CD14-positive monocyte (primary cell): ENCODE data around the gene NR2F1. TPM values are rescaled to one million over a fixed set of nuclear protein-coding genes. Genes with fewer than 3 reads are reported as not detected.

Experiments
- DNase-seq, 3 donors: peaks; one replicate each; pipeline ENCODE4 v3.0.0-alpha.2; 2011 to 2022
- H2AFZ ChIP-seq: 2 replicates; pipeline ENCODE4 v1.6.0; 2012; ENCODE audit warnings: mild to moderate bottlenecking, low read depth, low read length, inconsistent platforms; ENCODE audit not compliant: insufficient read depth, poor library complexity, severe bottlenecking
- H3K27ac ChIP-seq, 2 donors: 1 replicate in 1 of 2; 2 replicates in 1 of 2; pipeline ENCODE4 v1.5.1; 2012 to 2013; ENCODE audit warnings: low read length in 2 of 2, control low read depth in 1 of 2, inconsistent platforms in 1 of 2, low read depth in 1 of 2, mild to moderate bottlenecking in 1 of 2
- H3K27me3 ChIP-seq, 2 donors: one replicate each; pipeline versions ENCODE4 v1.6.0 to v1.6.1; 2011 to 2013; ENCODE audit warnings: low read length in 2 of 2; ENCODE audit not compliant: control insufficient read depth in 2 of 2, insufficient read depth in 2 of 2
- H3K36me3 ChIP-seq, 2 donors: replicated peaks in 1 of 2; 1 replicate in 1 of 2; 2 replicates in 1 of 2; pipeline versions ENCODE4 v1.5.1 to v1.6.1; 2012 to 2013; ENCODE audit warnings: low read length in 2 of 2, control low read depth in 1 of 2, inconsistent platforms in 1 of 2, mild to moderate bottlenecking in 1 of 2; ENCODE audit not compliant: insufficient read depth in 2 of 2, control insufficient read depth in 1 of 2
- H3K4me1 ChIP-seq, 2 donors: 1 replicate in 1 of 2; 2 replicates in 1 of 2; pipeline versions ENCODE4 v1.5.1 to v1.6.1; 2012 to 2013; ENCODE audit warnings: low read length in 2 of 2, control low read depth in 1 of 2, inconsistent platforms in 1 of 2, mild to moderate bottlenecking in 1 of 2, moderate library complexity in 1 of 2; ENCODE audit not compliant: insufficient read depth in 2 of 2, control insufficient read depth in 1 of 2
- H3K4me2 ChIP-seq: replicated peaks from 2 replicates; pipeline ENCODE3; 2012; ENCODE audit warnings: low read length, moderate library complexity, mild to moderate bottlenecking; ENCODE audit not compliant: poor library complexity, severe bottlenecking; ENCODE audit errors: extremely low read depth
- H3K4me3 ChIP-seq, 3 experiments: fragments of 200-600 bp in 1 of 3; sonication (generic) in 1 of 3; replicated peaks in 1 of 3; 1 replicate in 2 of 3; 2 replicates in 1 of 3; pipeline ENCODE4 v1.5.1; 2011 to 2013; ENCODE audit warnings: low read length in 3 of 3, mild to moderate bottlenecking in 3 of 3, control low read depth in 2 of 3, low read depth in 2 of 3, inconsistent platforms in 1 of 3, moderate library complexity in 1 of 3
- H3K79me2 ChIP-seq: 2 replicates; pipeline ENCODE4 v1.6.0; 2012; ENCODE audit warnings: mild to moderate bottlenecking, control low read depth, inconsistent platforms, low read length, moderate library complexity; ENCODE audit not compliant: insufficient read depth
- H3K9ac ChIP-seq: 2 replicates; pipeline ENCODE4 v1.6.0; 2017; ENCODE audit warnings: low read length, mild to moderate bottlenecking; ENCODE audit not compliant: insufficient read depth, poor library complexity, severe bottlenecking
- H3K9me3 ChIP-seq, 2 donors: replicated peaks in 1 of 2; 1 replicate in 1 of 2; 2 replicates in 1 of 2; pipeline versions ENCODE4 v1.5.1 to v1.6.1; 2012 to 2013; ENCODE audit warnings: low read length in 2 of 2, control low read depth in 1 of 2; ENCODE audit not compliant: control insufficient read depth in 1 of 2, insufficient read depth in 1 of 2
- H4K20me1 ChIP-seq: 2 replicates; pipeline ENCODE4 v1.6.0; 2012; ENCODE audit warnings: mild to moderate bottlenecking, low read length, control low read depth, moderate library complexity; ENCODE audit not compliant: insufficient read depth
- H3K27ac Mint-ChIP-seq, 7 donors: one replicate each; pipeline ENCODE4 v1.8.0; 2020; ENCODE audit warnings: mild to moderate bottlenecking in 7 of 7, mixed read lengths in 7 of 7, moderate library complexity in 6 of 7, inconsistent platforms in 2 of 7
- H3K27me3 Mint-ChIP-seq, 3 donors: one replicate each; pipeline ENCODE4 v1.8.0; 2021 to 2022; ENCODE audit warnings: low read depth in 3 of 3, mild to moderate bottlenecking in 3 of 3, mixed read lengths in 3 of 3, moderate library complexity in 3 of 3, inconsistent platforms in 1 of 3
- H3K36me3 Mint-ChIP-seq, 2 donors: one replicate each; pipeline ENCODE4 v1.8.0; 2020; ENCODE audit warnings: mixed read lengths in 2 of 2, inconsistent platforms in 1 of 2, mild to moderate bottlenecking in 1 of 2
- H3K4me1 Mint-ChIP-seq: one replicate; pipeline ENCODE4 v1.8.0; 2020; ENCODE audit warnings: mild to moderate bottlenecking, mixed read lengths
- H3K4me3 Mint-ChIP-seq, 2 donors: one replicate each; pipeline ENCODE4 v1.8.0; 2020; ENCODE audit warnings: mild to moderate bottlenecking in 2 of 2, mixed read lengths in 2 of 2, moderate library complexity in 1 of 2
- H3K9me3 Mint-ChIP-seq, 7 donors: one replicate each; pipeline ENCODE4 v1.8.0; 2020 to 2022; ENCODE audit warnings: mixed read lengths in 7 of 7, mild to moderate bottlenecking in 6 of 7, moderate library complexity in 6 of 7, inconsistent platforms in 2 of 7
- WGBS: methylation state at CpG from one replicate; pipeline ENCODE4 v1.1.5; 2013; ENCODE audit warnings: missing lambda C conversion rate; ENCODE audit not compliant: insufficient coverage; 5-methylcytosine and 5-hydroxymethylcytosine counted together
- intact Hi-C, 2 donors: fragments of 100-400 bp; cut with micrococcal nuclease; formaldehyde crosslinking; loops; one replicate each; pipeline versions ENCODE4 v1.15.0 to v1.15.1; 2023
- polyA plus RNA-seq, 3 donors: library from polyadenylated mRNA; depleted of rRNA in 1 of 3; unstranded in 2 of 3; stranded (reverse) in 1 of 3; fragments of 300-500 nt in 2 of 3; fragments of >200 nt in 1 of 3; fragmentation: Illumina TruSeq in 2 of 3; gene quantifications; 1 replicate in 2 of 3; 2 replicates in 1 of 3; pipeline ENCODE4 v1.2.3, GENCODE V29; 2012 to 2021
- TF ChIP-seq, protein P1 (sequence below): fragments of 200-600 bp; IDR thresholded peaks from one replicate; pipeline ENCODE4 v1.8.0; 2022; ENCODE audit warnings: antibody characterized with exemption, mild to moderate bottlenecking

The NR2F1 gene
- polyA plus RNA-seq, 3 donors = not detected

DNA sequence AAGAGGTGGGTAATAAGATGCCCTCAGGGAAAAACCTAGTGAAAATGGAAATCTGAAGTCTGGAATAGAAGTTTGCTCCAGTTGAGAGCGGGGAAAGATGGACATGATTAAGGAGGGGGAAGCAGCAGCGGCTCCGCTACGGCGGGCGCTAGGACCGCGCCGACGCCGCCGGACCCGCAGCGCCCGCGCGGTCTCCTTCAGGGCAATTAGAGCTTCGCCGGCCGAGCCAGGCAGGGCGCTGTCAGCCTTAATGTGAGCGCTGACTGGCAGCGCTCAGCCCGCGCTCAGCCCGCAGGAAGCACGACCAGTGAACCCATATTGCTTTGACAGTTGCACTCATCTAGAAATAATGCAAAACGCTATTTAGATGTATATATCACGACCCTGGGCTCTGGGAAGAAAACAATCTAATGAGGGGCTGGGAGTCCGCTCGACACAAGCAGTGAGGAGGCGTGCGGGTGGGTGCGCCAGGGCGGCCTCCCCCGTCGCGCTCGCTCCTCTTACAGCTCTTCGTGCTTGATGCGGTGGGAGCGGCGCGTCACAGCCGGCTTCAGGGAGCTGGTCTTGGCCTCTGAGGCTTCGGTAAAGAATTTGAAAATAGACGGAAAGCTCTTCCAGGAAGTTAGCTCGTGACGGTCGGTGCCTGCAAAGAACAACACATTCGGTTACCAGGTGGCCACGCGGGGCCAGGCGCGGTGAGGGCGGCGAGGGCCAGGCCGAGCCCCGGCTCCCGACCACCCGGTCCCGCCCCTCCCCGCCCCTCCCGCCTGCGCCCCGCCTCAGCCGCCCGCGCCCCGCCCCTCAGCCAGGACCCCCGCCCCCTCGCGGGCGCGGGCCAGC, 37.7 kb downstream of the NR2F1 start:
- Histone ChIP-seq H3K9me3 (peaks cover 3 to 4% of the 10 kb centered on the region in 2 donors), H3K4me3 (peak overlapping the region; percentile 38 to 79 (median 52)), H3K27ac (no peak overlapping the region), H2AFZ (peak overlapping the region; percentile 67), H3K27me3 (peaks cover 37 to 73% of the 10 kb centered on the region in 2 donors), H3K79me2 (no peaks in the 10 kb centered on the region), H3K36me3 (no peaks in the 10 kb centered on the region), H3K4me1 (peaks cover 10 to 15% of the 10 kb centered on the region in 2 donors), H3K4me2 (peak overlapping the region; percentile 97), H4K20me1 (no peaks in the 10 kb centered on the region), H3K9ac (no peak overlapping the region)
- peaks cover 7 to 15% of the 10 kb centered on the region in 2 donors for H3K36me3 Mint-ChIP-seq
- 3% methylated on average over 63 of the region's 75 CpGs for WGBS
- intact Hi-C loops = no loop called here
- H3K27me3 Mint-ChIP-seq = peaks cover 40 to 56% (median 49%) of the 10 kb centered on the region in 3 donors
- peak overlapping the region; percentile 88 to 99 for H3K4me3 Mint-ChIP-seq
- DNase-seq = peak; percentile 33 to 46 (median 40)
- TF ChIP-seq, protein P1, sequence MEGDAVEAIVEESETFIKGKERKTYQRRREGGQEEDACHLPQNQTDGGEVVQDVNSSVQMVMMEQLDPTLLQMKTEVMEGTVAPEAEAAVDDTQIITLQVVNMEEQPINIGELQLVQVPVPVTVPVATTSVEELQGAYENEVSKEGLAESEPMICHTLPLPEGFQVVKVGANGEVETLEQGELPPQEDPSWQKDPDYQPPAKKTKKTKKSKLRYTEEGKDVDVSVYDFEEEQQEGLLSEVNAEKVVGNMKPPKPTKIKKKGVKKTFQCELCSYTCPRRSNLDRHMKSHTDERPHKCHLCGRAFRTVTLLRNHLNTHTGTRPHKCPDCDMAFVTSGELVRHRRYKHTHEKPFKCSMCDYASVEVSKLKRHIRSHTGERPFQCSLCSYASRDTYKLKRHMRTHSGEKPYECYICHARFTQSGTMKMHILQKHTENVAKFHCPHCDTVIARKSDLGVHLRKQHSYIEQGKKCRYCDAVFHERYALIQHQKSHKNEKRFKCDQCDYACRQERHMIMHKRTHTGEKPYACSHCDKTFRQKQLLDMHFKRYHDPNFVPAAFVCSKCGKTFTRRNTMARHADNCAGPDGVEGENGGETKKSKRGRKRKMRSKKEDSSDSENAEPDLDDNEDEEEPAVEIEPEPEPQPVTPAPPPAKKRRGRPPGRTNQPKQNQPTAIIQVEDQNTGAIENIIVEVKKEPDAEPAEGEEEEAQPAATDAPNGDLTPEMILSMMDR = no peak
- H3K9me3 Mint-ChIP-seq = peaks cover 0 to 8% (median 4%) of the 10 kb centered on the region in 7 donors
- H3K27ac Mint-ChIP-seq = peak overlapping the region in 5 of 7 donors; percentile 22 to 67 (median 57)
- peaks cover 18% of the 10 kb centered on the region for H3K4me1 Mint-ChIP-seq

GRCh38 chr5:93621327-93621798, 38.3 kb downstream of the NR2F1 start:
- Histone ChIP-seq H3K9ac (no peak overlapping the region), H3K4me1 (peaks cover 10 to 15% of the 10 kb centered on the region in 2 donors), H3K36me3 (no peaks in the 10 kb centered on the region), H4K20me1 (no peaks in the 10 kb centered on the region), H3K27me3 (peaks cover 31 to 67% of the 10 kb centered on the region in 2 donors), H3K4me2 (peak overlapping the region; percentile 97), H3K9me3 (peaks cover 3 to 4% of the 10 kb centered on the region in 2 donors), H2AFZ (peak overlapping the region; percentile 43), H3K79me2 (no peaks in the 10 kb centered on the region), H3K27ac (no peak overlapping the region), H3K4me3 (peak overlapping the region in 2 of 3 experiments; percentile 26 to 79)
- H3K27me3 Mint-ChIP-seq = peaks cover 35 to 52% (median 44%) of the 10 kb centered on the region in 3 donors
- H3K9me3 Mint-ChIP-seq = peaks cover 0 to 8% (median 4%) of the 10 kb centered on the region in 7 donors
- no peak for DNase-seq
- H3K36me3 Mint-ChIP-seq = peaks cover 7 to 15% of the 10 kb centered on the region in 2 donors
- TF ChIP-seq, protein P1 = no peak
- H3K27ac Mint-ChIP-seq = no peak overlapping the region
- H3K4me3 Mint-ChIP-seq = peak overlapping the region; percentile 69 to 78
- intact Hi-C loops = no loop called here
- 3% methylated on average over 23 of the region's 41 CpGs for WGBS
- peaks cover 18% of the 10 kb centered on the region for H3K4me1 Mint-ChIP-seq
